Caco-2 (cell line): ENCODE data around the gene PARP3. TPM values are rescaled to one million over a fixed set of nuclear protein-coding genes. Genes with fewer than 3 reads are reported as not detected.

Experiments used
- BruUV-seq: library from RNA; stranded (reverse); fragments of 400-500 nt; replicated peaks from 2 replicates; lab custom pipeline; 2021; lab: Mats Ljungman, UMichigan
- CTCF ChIA-PET: fragments of 300-600 bp; sonication (Branson Sonifier 250); formaldehyde crosslinking; loops from one replicate; lab custom pipeline; 2022; ENCODE audit warnings: antibody characterized with exemption; lab: Charles Lee
- POLR2A ChIA-PET: fragments of 300-600 bp; sonication (Branson Sonifier 250); formaldehyde crosslinking; loops from one replicate; lab custom pipeline; 2022; ENCODE audit warnings: antibody characterized with exemption; lab: Charles Lee
- DNase-seq, 2 experiments: peaks; one replicate each; pipeline versions ENCODE4 v3.0.0 to v3.0.0-alpha.2; 2020 to 2022
- H3K27me3 ChIP-seq: replicated peaks from 2 replicates; pipeline ENCODE4 v1.6.0; 2011; ENCODE audit warnings: low read length; ENCODE audit not compliant: control insufficient read depth, insufficient read depth
- H3K36me3 ChIP-seq: 2 replicates; pipeline ENCODE4 v1.5.1; 2011; ENCODE audit warnings: low read length; ENCODE audit not compliant: control insufficient read depth, insufficient read depth
- H3K4me1 ChIP-seq: fragments of 250-450 bp; sonication (Bioruptor Pico); 2 replicates; pipeline ENCODE4 v1.5.1; 2020; ENCODE audit warnings: mild to moderate bottlenecking
- H3K4me3 ChIP-seq: 2 replicates; pipeline ENCODE4 v1.5.1; 2011; ENCODE audit warnings: low read depth, mild to moderate bottlenecking, control low read depth, low read length
- H3K9me3 ChIP-seq: fragments of 250-450 bp; sonication (Bioruptor Pico); 2 replicates; pipeline ENCODE4 v1.5.1; 2020; ENCODE audit warnings: mild to moderate bottlenecking, moderate library complexity
- H3K27ac Mint-ChIP-seq: one replicate; pipeline ENCODE4 v1.8.0; 2022; ENCODE audit warnings: mixed read lengths; ENCODE audit not compliant: unreplicated experiment
- H3K27me3 Mint-ChIP-seq: one replicate; pipeline ENCODE4 v1.8.0; 2022; ENCODE audit warnings: mixed read lengths; ENCODE audit not compliant: insufficient read depth, unreplicated experiment
- H3K36me3 Mint-ChIP-seq: one replicate; pipeline ENCODE4 v1.8.0; 2022; ENCODE audit warnings: mild to moderate bottlenecking, mixed read lengths; ENCODE audit not compliant: insufficient read depth, unreplicated experiment
- H3K4me1 Mint-ChIP-seq: one replicate; pipeline ENCODE4 v1.8.0; 2022; ENCODE audit warnings: low read depth, mixed read lengths; ENCODE audit not compliant: unreplicated experiment
- H3K4me3 Mint-ChIP-seq: one replicate; pipeline ENCODE4 v1.8.0; 2022; ENCODE audit warnings: mild to moderate bottlenecking, moderate library complexity, mixed read lengths; ENCODE audit not compliant: unreplicated experiment
- H3K9me3 Mint-ChIP-seq: one replicate; pipeline ENCODE4 v1.8.0; 2022; ENCODE audit warnings: mixed read lengths; ENCODE audit not compliant: unreplicated experiment
- CTCF ChIP-seq, 2 experiments: fragments of 200-600 bp in 1 of 2; IDR thresholded peaks; 1 replicate in 1 of 2; 2 replicates in 1 of 2; pipeline versions ENCODE4 v1.5.1 to v1.8.0; 2011 to 2022; ENCODE audit warnings: antibody characterized with exemption in 1 of 2, control low read depth in 1 of 2, inconsistent platforms in 1 of 2, low read depth in 1 of 2, low read length in 1 of 2, mild to moderate bottlenecking in 1 of 2, moderate library complexity in 1 of 2; ENCODE audit not compliant: insufficient read depth in 1 of 2, severe bottlenecking in 1 of 2, unreplicated experiment in 1 of 2
- intact Hi-C: fragments of 100-400 bp; cut with micrococcal nuclease; formaldehyde crosslinking; loops from one replicate; pipeline ENCODE4 v1.10.0; 2022; ENCODE audit not compliant: unreplicated experiment
- total RNA-seq: library from RNA; stranded (reverse); gene quantifications from 2 replicates; pipeline ENCODE4 v1.2.3, GENCODE V29; 2022

The PARP3 gene
- total RNA-seq, 1 experiment from 2014 or later, result 3.3 TPM

- Histone ChIP-seq H3K4me3 (no peak overlapping the region), H3K36me3 (no peaks in the 10 kb centered on the region), H3K4me1 (no peaks in the 10 kb centered on the region), H3K9me3 (no peaks in the 10 kb centered on the region), H3K27me3 (no peaks in the 10 kb centered on the region)
- no TSS peak for BruUV-seq
- ChIA-PET POLR2A (no interaction called here), CTCF (no interaction called here)
- Mint-ChIP-seq H3K27me3 (peaks cover 2% of the 10 kb centered on the region), H3K9me3 (no peaks in the 10 kb centered on the region), H3K4me1 (no peaks in the 10 kb centered on the region), H3K36me3 (no peaks in the 10 kb centered on the region), H3K27ac (no peak overlapping the region), H3K4me3 (no peak overlapping the region)
- DNase-seq, result no peak
- intact Hi-C loops, result no loop called here
- no peak for TF ChIP-seq CTCF (IDR thresholded peaks at IDR 0.05; ENCODE audit: insufficient read depth in 1 of 2, low read depth in 1 of 2, low read length in 1 of 2, severe bottlenecking in 1 of 2, unreplicated experiment in 1 of 2)
Observed at GRCh38 chr3:51949121-51949520, 7.0 kb downstream of the PARP3 start.

GRCh38 chr3:51950899-51951298 is 8.7 kb downstream of the PARP3 start:
- TF ChIP-seq CTCF (IDR thresholded peaks at IDR 0.05; ENCODE audit: insufficient read depth in 1 of 2, low read depth in 1 of 2, low read length in 1 of 2, severe bottlenecking in 1 of 2, unreplicated experiment in 1 of 2), result no peak
- no peak overlapping the region for H3K27ac Mint-ChIP-seq
- Histone ChIP-seq H3K4me1 (no peaks in the 10 kb centered on the region), H3K27me3 (no peaks in the 10 kb centered on the region), H3K4me3 (no peak overlapping the region), H3K9me3 (no peaks in the 10 kb centered on the region), H3K36me3 (no peaks in the 10 kb centered on the region)
- ChIA-PET POLR2A (interaction anchor here (0.6 kb wide), 1 partner anchor 1187 kb away, joined by 3 read pairs; no protein-coding TSS in a partner anchor), CTCF (interaction anchor here (0.6 kb wide), 1 partner anchor 1591 kb away, joined by 3 read pairs; no protein-coding TSS in a partner anchor)
- no peak overlapping the region for H3K4me3 Mint-ChIP-seq
- H3K4me1 Mint-ChIP-seq, result no peaks in the 10 kb centered on the region
- DNase-seq, result no peak
- no peaks in the 10 kb centered on the region for H3K36me3 Mint-ChIP-seq
- intact Hi-C loops, result no loop called here
- H3K27me3 Mint-ChIP-seq, result peaks cover 2% of the 10 kb centered on the region
- H3K9me3 Mint-ChIP-seq, result no peaks in the 10 kb centered on the region
- BruUV-seq, result no TSS peak

GRCh38 chr3:51953445-51953844 is 11.3 kb downstream of the PARP3 start:
- TF ChIP-seq CTCF (IDR thresholded peaks at IDR 0.05; ENCODE audit: insufficient read depth in 1 of 2, low read depth in 1 of 2, low read length in 1 of 2, severe bottlenecking in 1 of 2, unreplicated experiment in 1 of 2), result no peak
- H3K4me3 ChIP-seq, result no peak overlapping the region
- H3K36me3 ChIP-seq, result no peaks in the 10 kb centered on the region
- no peak for DNase-seq
- no TSS peak for BruUV-seq
- intact Hi-C loops, result no loop called here
- Mint-ChIP-seq H3K4me1 (no peaks in the 10 kb centered on the region), H3K36me3 (no peaks in the 10 kb centered on the region), H3K27ac (no peak overlapping the region), H3K9me3 (no peaks in the 10 kb centered on the region), H3K4me3 (no peak overlapping the region), H3K27me3 (peaks cover 2% of the 10 kb centered on the region)
- H3K9me3 ChIP-seq, result no peaks in the 10 kb centered on the region
- no peaks in the 10 kb centered on the region for H3K4me1 ChIP-seq
- ChIA-PET CTCF (interaction anchor here (0.6 kb wide), 1 partner anchor 29 kb away, joined by 3 read pairs; the partner anchor contains the start of gene ACY1), POLR2A (interaction anchor here (0.5 to 0.7 kb wide), 2 partner anchors 20 to 29 kb away, joined by 3 read pairs; no protein-coding TSS in a partner anchor)
- no peaks in the 10 kb centered on the region for H3K27me3 ChIP-seq
